Spleen (tissue), 11 donors: ENCODE data around the gene MAL. TPM values are rescaled to one million over a fixed set of nuclear protein-coding genes. Genes with fewer than 3 reads are reported as not detected.
A peak's percentile ranks its signal among the peaks of the same experiment; 100 is the strongest.

Experiments
- DNase-seq: peaks from one replicate; pipeline ENCODE4 v3.0.0-alpha.2; 2020
- H3K27ac ChIP-seq, 8 donors: fragments of 200-600 bp; sonication (generic) in 7 of 8; 1 replicate in 4 of 8; 2 replicates in 4 of 8; pipeline versions ENCODE4 v1.5.0 to v1.8.0; 2016 to 2021; ENCODE audit warnings: inconsistent platforms in 4 of 8, mild to moderate bottlenecking in 4 of 8, moderate library complexity in 1 of 8
- H3K27me3 ChIP-seq, 7 donors: fragments of 200-600 bp; sonication (generic) in 6 of 7; replicated peaks in 1 of 7; 1 replicate in 4 of 7; 2 replicates in 3 of 7; pipeline versions ENCODE4 v1.5.0 to v1.8.0; 2016 to 2021; ENCODE audit warnings: inconsistent platforms in 3 of 7, mild to moderate bottlenecking in 1 of 7
- H3K36me3 ChIP-seq, 6 donors: fragments of 200-600 bp; sonication (generic) in 5 of 6; 1 replicate in 4 of 6; 2 replicates in 2 of 6; pipeline versions ENCODE4 v1.5.0 to v1.8.0; 2016 to 2021; ENCODE audit warnings: inconsistent platforms in 2 of 6
- H3K4me1 ChIP-seq, 6 donors: fragments of 200-600 bp; sonication (generic) in 5 of 6; 1 replicate in 3 of 6; 2 replicates in 3 of 6; pipeline versions ENCODE4 v1.5.0 to v1.8.0; 2016 to 2021; ENCODE audit warnings: inconsistent platforms in 3 of 6
- H3K4me3 ChIP-seq, 8 donors: fragments of 200-600 bp; sonication (generic) in 7 of 8; 1 replicate in 4 of 8; 2 replicates in 4 of 8; pipeline versions ENCODE4 v1.5.0 to v1.8.0; 2016 to 2021; ENCODE audit warnings: inconsistent platforms in 4 of 8, mild to moderate bottlenecking in 4 of 8, moderate library complexity in 2 of 8
- H3K9me3 ChIP-seq, 8 donors: fragments of 200-600 bp; sonication (generic) in 7 of 8; 1 replicate in 4 of 8; 2 replicates in 4 of 8; pipeline versions ENCODE4 v1.5.0 to v1.8.0; 2016 to 2021; ENCODE audit warnings: inconsistent platforms in 4 of 8
- CTCF ChIP-seq, 11 experiments: fragments of 200-600 bp in 7 of 11; fragments of 450-650 bp in 4 of 11; sonication (generic) in 4 of 11; IDR thresholded peaks in 8 of 11; conservative IDR thresholded peaks in 3 of 11; 1 replicate in 7 of 11; 2 replicates in 4 of 11; pipeline versions ENCODE4 v1.4.0 to v1.8.0; 2016 to 2021; ENCODE audit warnings: antibody characterized with exemption in 11 of 11, inconsistent platforms in 4 of 11, mild to moderate bottlenecking in 1 of 11
- POLR2A ChIP-seq, 3 donors: fragments of 450-650 bp; IDR thresholded peaks; one replicate each; pipeline ENCODE4 v1.5.1; 2017; ENCODE audit warnings: antibody characterized with exemption in 3 of 3, mild to moderate bottlenecking in 1 of 3
- POLR2AphosphoS5 ChIP-seq, 3 donors: sonication (generic); formaldehyde crosslinking; IDR thresholded peaks; one replicate each; pipeline ENCODE4 v1.5.1; 2017; ENCODE audit warnings: antibody characterized with exemption in 3 of 3
- WGBS, 5 donors: extraction: QIAGEN DNeasy Blood & Tissue Kit in 3 of 5; methylation state at CpG; one replicate each; pipeline versions ENCODE4 v1.1.5 to v1.1.7; 2013 to 2018; 5-methylcytosine and 5-hydroxymethylcytosine counted together
- intact Hi-C: fragments of 100-400 bp; cut with DNase I; formaldehyde crosslinking; loops from one replicate; pipeline ENCODE4 v1.15.0; 2023; ENCODE audit warnings: low total_unique reads
- polyA plus RNA-seq, 3 donors: library from polyadenylated mRNA; stranded (reverse); fragments of 200-250 nt; gene quantifications; one replicate each; pipeline ENCODE4 v1.2.1, GENCODE V29; 2013
- total RNA-seq, 7 donors: library from RNA; depleted of rRNA in 3 of 7; stranded (reverse); fragments of >200 nt in 3 of 7; fragmentation: NEBNext Ultra II Directional in 4 of 7; extraction: Animal tissue kit (Norgen Biotek cat#: 25700) in 4 of 7; gene quantifications; one replicate each; pipeline versions ENCODE4 v1.1.0 to v1.2.1, GENCODE V29; 2016 to 2021
- donor health status: healthy with polysubstance abuse.
- donor health status: DM: no; HTN: no; CAD: no; lungs with moderate emphysema.
- donor health status: DM: no; HTN: no; CAD: no.
- donor health status: Bipolar disorder and iron deficiency.
- donor health status: healthy.
- donor health status: DM: no; HTN: no; CAD: no.
- donor health status: DM: yes; HTN: yes; CAD: no.

Gene MAL
- total and polyA plus RNA-seq, 10 donors, result 4.7 to 18.8 (median 8.7) TPM

GRCh38 chr2:95050385-95051300 is 25.1 kb downstream of the MAL start:
- H3K4me1 ChIP-seq, result no peaks in the 10 kb centered on the region
- TF ChIP-seq POLR2A (IDR thresholded peaks at IDR 0.05) (no peak), CTCF (IDR thresholded peaks at IDR 0.05 in 8 of 11, conservative IDR thresholded peaks at IDR 0.05 in 3 of 11) (no peak), POLR2AphosphoS5 (IDR thresholded peaks at IDR 0.05) (no peak)
- intact Hi-C loops, result no loop called here
- H3K27me3 ChIP-seq, result peaks cover 0 to 20% (median 0%) of the 10 kb centered on the region in 7 donors
- H3K36me3 ChIP-seq, result no peaks in the 10 kb centered on the region
- H3K9me3 ChIP-seq, result no peaks in the 10 kb centered on the region
- peak; percentile 42 for DNase-seq
- 52 to 71% (median 61%) methylated on average over 7 of the region's 7 CpGs for WGBS, 5 donors
- no peak overlapping the region for H3K4me3 ChIP-seq
- H3K27ac ChIP-seq, result no peak overlapping the region

DNA sequence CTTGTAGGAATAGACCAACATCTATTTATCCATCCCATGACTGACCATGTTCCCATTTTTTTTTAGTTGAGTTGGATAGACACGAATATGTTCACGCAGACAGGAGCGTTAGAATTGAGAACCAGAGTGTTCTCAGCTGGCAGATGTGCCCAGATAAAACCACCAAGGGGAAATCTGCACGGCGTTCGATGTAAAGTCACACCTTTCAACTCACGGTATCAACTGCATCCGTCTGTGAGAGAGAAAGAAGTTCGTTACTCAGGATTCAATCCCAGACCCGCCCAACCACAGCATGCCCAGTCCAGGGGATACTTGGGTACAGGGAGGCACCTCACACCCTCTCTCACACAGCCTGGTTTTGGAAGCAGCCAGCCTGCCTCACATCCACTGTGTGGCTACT is 26.1 kb downstream of the MAL start:
- H3K27ac ChIP-seq, result no peak overlapping the region
- intact Hi-C loops, result no loop called here
- H3K27me3 ChIP-seq, result peaks cover 0 to 24% (median 0%) of the 10 kb centered on the region in 7 donors
- TF ChIP-seq POLR2AphosphoS5 (IDR thresholded peaks at IDR 0.05) (no peak), CTCF (IDR thresholded peaks at IDR 0.05 in 8 of 11, conservative IDR thresholded peaks at IDR 0.05 in 3 of 11) (no peak), POLR2A (IDR thresholded peaks at IDR 0.05) (no peak)
- 69 to 90% (median 85%) methylated on average over 10 of the region's 10 CpGs for WGBS, 5 donors
- no peaks in the 10 kb centered on the region for H3K9me3 ChIP-seq
- no peaks in the 10 kb centered on the region for H3K4me1 ChIP-seq
- no peak overlapping the region for H3K4me3 ChIP-seq
- DNase-seq, result peak; percentile 38
- no peaks in the 10 kb centered on the region for H3K36me3 ChIP-seq

- Histone ChIP-seq H3K4me3 (no peak overlapping the region), H3K27ac (no peak overlapping the region), H3K36me3 (no peaks in the 10 kb centered on the region), H3K27me3 (peaks cover 0 to 24% (median 0%) of the 10 kb centered on the region in 7 donors), H3K9me3 (no peaks in the 10 kb centered on the region), H3K4me1 (no peaks in the 10 kb centered on the region)
- WGBS, 5 donors, result 74 to 90% (median 86%) methylated on average over 6 of the region's 6 CpGs
- intact Hi-C loops, result no loop called here
- TF ChIP-seq POLR2AphosphoS5 (IDR thresholded peaks at IDR 0.05), result no peak
- TF ChIP-seq POLR2A (IDR thresholded peaks at IDR 0.05), result no peak
- no peak for TF ChIP-seq CTCF (IDR thresholded peaks at IDR 0.05 in 8 of 11, conservative IDR thresholded peaks at IDR 0.05 in 3 of 11)
- DNase-seq, result peak; percentile 46
Observed at GRCh38 chr2:95052307-95052706, 26.8 kb downstream of the MAL start.

GRCh38 chr2:95052804-95053479 is 27.4 kb downstream of the MAL start:
- intact Hi-C loops, result no loop called here
- no peaks in the 10 kb centered on the region for H3K4me1 ChIP-seq
- no peaks in the 10 kb centered on the region for H3K36me3 ChIP-seq
- no peaks in the 10 kb centered on the region for H3K9me3 ChIP-seq
- DNase-seq, result peak; percentile 55
- H3K27ac ChIP-seq, result no peak overlapping the region
- no peak overlapping the region for H3K4me3 ChIP-seq
- WGBS, 5 donors, result 80 to 88% (median 84%) methylated on average over 13 of the region's 13 CpGs
- H3K27me3 ChIP-seq, result peaks cover 0 to 24% (median 0%) of the 10 kb centered on the region in 7 donors
- no peak for TF ChIP-seq POLR2AphosphoS5 (IDR thresholded peaks at IDR 0.05)
- TF ChIP-seq POLR2A (IDR thresholded peaks at IDR 0.05), result no peak
- no peak for TF ChIP-seq CTCF (IDR thresholded peaks at IDR 0.05 in 8 of 11, conservative IDR thresholded peaks at IDR 0.05 in 3 of 11)
